IPS DF 19.7 (cell line): ENCODE data around the gene PEX26.
"Not testable (repeated sequence)": the region's sequence is repeated elsewhere in the genome, so short reads cannot be mapped to it uniquely, and the experiment has no call there.

Source experiments
- DNase-seq: peaks from one replicate; pipeline ENCODE4 v3.0.0-alpha.2; 2013; ENCODE audit warnings: low read depth, low spot score

The PEX26 gene

DNA sequence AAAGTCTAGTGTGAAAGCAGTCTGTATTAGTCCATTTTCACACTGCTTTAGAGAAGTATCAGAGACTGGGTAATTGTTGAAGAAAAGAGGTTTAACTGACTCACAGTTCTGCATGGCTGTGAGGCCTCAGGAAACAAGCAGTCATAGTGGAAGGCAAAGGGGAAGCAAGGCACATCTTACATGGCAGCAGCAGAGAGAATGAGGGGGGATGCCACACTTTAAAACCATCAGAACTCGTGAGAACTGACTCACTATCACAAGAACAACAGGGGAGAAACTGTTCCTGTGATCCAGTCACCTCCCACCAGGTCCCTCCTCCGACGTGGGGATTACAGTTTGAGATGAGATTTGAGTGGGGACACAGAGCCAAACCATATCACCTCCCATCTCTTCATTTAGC is 19.0 kb downstream of the PEX26 start:
- DNase-seq = no peak

DNA sequence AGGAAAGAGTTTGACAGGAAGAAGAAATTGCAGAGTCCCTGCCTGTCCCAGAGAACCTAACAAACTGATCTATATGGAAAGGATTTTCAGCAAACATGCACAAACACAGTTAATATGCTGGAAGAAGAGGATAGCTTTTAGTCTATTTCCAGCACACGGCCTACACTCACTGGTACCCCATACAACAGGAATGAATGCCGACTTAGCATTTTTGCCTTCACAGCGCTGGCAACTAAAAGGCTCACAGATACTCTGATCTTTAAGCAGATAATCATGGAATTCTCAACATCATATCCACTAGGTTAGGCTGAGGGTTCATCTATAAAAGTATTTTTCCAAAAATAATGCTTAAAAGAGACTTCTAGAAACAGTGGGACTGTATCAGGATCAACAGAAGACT is 23.0 kb downstream of the PEX26 start:
- no peak for DNase-seq

DNA sequence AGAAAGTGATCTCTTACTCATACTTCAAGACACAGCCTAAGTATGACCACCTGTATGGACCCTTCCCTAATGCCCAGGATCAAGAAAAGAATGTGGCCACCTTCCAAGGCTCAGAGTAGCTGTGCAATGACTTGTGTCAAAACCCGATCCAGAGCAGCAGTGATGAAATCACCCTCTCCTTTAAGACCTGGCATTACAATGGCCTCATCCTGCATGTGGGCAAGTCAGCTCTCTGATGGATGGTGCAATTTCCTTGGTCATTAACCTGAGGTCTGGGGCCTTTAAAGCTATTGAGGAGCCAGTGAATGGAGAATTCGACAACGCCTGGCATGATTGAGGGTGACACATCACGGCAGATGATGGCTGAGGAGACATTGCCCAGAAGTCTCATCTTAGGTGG is 23.7 kb downstream of the PEX26 start:
- DNase-seq = no peak

DNA sequence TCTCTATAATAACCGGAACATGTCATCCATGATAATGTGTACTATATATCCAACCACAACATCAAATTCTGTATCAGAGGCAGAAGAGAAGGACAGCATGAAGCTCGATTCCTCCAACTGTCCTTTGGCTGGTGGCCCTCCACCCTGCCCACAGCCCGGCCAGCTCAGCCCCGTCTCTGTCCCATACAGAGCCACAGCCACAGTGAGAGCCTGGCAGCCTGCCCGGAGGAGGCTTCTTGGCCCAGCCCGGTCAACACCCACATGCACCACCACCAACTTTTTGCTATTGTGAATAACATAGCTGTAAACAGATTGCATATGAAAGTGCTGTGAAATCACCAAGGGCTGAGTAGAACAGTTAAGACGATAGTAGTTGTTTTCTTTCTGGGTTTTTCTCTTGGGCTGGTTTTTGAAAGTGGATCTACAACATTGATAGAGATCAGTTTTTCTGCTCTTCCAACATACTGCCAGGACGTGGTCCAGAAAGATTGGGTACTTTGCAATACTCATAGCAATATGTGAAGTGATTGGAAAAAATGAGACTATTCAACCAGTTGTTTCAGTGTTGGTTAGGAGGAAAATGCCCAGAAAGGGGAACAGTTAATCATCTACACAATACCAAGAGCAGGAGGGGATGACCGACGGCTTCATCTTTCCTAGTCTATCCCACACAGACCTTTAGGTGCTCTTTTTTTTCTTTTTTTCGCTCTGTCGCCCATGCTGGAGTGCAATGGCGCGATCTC is 25.9 kb downstream of the PEX26 start:
- DNase-seq = no peak

DNA sequence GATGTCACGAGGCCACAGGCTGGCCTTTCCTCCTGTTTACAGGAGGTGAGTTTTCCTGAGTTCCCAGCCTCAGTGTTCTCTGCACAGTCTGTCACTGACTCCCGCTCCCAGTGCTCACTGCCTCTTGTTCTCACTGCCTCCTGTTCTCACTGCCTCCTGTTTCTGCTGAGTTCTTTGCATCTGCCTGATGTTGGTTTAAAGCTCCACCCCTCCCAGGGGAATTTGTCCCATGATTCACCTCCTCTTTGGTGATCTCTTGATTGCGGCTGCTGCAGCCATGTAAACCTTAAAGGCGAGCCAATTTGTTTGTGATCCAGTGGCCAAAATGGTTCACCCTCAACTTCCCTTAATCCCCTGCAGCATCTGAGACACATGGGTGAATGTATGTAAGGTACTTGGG is 26.8 kb downstream of the PEX26 start:
- no peak for DNase-seq

DNA sequence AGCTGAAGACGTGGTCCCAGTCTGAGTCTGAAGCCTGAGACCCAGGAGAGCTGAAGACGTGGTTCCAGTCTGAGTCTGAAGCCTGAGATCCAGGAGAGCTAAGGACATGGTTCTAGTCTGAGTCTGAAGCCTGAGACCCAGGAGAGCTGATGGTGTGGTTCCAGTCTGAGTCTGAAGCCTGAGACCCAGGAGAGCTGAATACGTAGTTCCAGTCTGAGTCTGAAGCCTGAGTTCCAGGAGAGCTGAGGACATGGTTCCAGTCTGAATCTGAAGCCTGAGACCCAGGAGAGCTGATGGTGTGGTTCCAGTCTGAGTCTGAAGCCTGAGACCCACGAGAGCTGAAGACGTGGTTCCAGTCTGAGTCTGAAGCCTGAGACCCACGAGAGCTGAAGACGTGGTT is 28.2 kb downstream of the PEX26 start:
- not testable (repeated sequence) for DNase-seq

DNA sequence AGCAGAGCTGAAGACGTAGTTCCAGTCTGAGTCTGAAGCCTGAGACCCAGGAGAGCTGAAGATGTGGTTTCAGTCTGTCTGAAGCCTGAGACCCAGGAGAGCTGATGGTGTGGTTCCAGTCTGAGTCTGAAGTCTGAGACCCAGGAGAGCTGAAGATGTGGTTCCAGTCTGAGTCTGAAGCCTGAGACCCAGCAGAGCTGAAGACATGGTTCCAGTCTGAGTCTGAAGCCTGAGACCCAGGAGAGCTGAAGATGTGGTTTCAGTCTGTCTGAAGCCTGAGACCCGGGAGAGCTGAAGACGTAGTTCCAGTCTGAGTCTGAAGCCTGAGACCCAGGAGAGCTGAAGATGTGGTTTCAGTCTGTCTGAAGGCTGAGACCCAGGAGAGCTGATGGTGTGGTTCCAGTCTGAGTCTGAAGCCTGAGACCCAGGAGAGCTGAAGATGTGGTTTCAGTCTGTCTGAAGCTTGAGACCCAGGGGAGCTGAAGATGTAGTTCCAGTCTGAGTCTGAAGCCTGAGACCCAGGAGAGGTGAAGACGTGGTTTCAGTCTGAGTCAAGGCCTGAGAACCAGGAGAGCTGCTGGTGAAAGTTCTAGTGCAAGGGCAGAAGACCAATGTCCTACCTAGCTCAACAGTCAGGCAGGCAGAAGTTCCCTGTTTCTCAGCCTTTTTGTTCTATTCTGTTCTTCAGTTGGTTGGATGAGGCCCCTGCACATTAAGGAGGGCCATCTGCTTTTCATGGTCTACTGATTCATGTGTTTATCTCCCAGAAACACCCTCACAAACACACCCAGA is 29.0 kb downstream of the PEX26 start:
- DNase-seq = not testable (repeated sequence)

DNA sequence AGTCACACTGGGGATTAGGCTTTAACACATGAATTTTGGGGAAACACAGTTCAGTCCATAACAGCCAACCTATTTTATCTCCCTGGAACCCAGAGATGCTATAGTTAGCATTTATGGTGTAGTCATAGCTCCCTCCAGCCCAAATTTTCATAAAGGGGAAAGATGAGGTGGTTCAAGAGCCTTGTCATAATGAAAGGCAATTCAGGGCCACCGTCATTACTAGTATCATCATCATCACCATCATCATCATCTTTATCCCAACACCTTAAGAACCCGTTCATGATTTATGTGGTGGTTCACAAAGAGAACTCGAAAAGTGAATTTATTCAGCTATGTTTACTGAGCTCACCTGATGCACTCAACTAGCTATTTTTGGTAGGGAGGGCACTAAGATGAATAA is 30.4 kb downstream of the PEX26 start:
- DNase-seq = no peak

DNA sequence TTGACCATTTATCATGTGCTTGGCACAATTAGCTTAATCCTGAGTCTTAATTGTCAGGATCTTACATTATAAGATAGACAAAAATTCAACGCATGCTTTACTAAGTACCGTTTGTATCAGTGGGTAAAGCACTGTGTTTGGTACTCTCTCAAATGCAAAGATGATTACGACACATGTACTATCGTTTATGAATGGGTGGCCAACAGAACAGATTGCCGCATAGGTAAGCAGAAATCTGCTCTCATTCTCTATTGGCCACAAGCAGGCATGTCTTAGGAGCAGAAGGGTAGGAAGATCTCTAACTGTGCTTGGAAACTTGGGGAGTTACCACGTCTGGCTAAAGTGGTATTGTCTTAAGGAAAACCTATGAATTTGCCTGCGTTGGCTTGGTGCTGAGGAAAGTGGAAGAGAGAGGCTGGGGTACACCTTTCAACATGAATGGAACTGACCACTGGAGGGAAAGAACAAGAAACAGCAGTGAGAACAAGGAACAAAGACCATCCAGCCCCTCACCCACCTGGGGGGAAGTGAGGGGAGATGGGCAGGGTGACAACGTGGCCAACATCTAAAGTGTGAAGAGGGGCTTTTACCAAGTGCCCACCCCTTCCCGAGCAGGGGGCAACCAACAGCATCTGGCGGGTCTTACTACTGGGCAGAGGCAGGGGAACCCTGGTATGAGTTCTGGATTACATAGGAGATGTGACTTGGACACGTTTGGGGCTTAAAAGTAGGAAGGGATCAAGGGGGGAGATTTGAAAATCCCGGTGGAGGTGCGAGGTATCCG is 31.8 kb downstream of the PEX26 start:
- no peak for DNase-seq

DNA sequence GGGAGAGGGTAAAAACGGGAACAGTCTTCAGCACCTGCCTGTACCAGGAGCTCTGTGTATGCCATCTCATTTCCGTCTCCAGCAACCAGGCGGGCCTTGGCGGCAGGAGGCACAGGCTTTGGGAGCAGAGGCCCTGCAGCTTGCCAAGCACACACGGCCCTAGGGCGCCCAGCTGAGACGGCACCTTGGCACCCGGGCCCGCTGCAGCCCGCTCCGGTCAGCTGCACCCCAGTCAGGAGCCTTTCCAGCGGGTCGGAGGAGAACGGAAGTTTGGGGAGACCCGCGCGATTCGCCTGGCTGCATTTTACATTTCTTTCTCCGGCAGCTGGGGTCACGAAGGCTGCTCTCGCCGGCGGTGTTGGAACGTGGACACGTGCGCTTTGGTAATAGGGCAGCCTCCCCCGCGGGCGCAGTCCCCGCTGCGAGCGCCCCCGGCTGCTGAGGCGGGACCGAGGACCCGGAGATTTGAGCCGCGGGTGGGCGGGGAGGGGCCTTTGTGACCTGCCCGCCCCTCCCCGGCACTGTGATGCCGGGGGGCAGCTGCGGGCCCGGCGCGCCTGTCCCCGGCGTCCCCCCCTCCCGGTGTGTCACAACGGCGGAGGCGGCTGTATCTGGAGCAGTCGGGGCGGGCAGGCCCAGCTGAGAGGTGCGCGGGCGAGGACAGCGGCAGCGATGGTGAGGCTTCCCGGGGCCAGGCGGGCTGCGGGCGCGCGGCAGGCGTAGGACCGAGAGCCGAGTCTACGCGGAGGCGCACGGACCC is 32.6 kb downstream of the PEX26 start, which contains the start of gene TUBA8:
Gene TUBA8, plus strand, starts transcription at position 616 of the 760 bp plus-strand sequence. Its CDS starts 57 bp downstream, at position 673.
- DNase-seq = no peak

DNA sequence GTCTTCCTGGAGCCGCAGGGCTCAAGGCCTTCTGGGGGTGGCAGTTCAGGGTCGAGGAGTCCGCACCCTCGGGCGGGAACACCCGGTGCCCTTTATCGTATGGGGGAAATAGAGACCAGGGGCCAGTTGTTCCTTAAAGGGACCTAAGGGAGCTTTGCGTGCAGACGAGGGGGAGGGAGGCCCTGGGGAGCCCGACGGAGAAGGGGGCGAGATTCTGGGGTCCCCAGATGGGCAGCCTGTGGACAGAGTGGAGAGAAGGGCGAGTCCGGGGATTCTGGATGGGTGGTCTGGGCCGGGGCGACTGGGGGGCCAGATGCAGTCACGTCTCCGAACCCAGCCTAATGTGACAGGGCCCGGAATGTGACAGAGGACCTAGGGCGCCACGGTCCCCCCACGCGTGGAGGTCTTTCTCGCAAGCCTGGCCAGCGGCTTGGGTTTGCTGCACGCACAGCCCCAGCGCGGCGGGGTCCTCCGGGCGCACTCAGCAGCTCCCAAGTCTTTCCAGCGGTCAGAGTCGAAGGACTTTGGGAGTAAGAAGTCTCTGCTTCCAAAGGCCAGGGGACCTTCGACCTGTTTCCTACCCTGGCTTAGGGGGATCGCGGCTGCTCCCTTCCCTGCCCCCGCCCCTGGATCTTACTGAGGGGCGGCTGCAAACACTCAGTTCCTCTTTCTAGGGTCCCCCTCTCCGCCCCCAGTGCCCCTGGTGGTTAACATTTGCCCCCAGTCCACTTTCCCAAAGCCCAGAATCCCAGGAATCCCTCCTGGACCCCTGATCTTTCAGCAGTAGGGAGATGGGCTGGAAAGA is 33.4 kb downstream of the PEX26 start:
- no peak for DNase-seq

DNA sequence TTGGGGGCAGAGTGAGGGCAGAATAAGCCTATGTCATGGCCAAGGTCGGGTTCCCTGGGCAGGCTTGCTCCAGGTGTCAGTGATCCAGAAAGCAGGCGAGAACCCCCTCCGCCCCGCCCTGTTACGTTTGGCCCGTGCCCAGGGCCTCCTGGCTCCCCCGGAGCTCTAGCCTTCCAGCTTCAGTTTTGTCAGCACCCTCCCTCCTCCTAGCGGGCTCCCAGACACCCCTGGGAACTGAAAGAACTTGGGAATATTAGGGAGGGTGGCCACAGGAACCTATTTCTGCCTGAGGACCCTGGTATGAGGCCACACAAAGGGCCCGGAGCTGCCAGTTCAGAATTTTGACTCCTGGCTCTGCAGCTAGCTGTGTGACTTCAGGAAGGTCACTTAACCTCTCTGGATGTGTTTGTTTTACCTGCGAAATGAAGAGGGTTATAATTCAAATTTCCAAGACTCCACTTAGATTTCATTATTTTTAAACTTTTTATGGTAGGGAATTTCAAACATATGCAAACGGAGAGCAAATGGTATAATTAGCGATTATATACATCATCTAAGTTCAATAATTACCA is 34.1 kb downstream of the PEX26 start:
- no peak for DNase-seq

DNA sequence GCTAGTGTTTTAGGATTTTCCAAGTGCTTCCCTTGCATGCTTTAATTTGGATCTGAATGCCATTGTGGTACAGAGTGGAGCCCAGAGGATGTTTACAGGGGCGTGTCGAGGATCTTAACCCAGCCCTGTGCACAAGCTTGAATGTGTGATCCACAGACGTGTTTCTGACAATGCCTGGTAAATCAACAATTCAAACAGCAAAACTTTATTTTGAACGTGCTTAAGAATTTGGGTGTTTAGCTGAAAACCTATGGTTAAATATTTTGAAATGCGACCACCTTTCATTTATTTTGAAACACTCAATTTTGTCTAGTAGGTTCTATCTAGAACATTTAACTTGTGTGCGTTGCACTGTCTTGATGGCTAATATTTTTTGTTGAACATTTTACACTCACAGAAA is 34.6 kb downstream of the PEX26 start:
- no peak for DNase-seq

DNA sequence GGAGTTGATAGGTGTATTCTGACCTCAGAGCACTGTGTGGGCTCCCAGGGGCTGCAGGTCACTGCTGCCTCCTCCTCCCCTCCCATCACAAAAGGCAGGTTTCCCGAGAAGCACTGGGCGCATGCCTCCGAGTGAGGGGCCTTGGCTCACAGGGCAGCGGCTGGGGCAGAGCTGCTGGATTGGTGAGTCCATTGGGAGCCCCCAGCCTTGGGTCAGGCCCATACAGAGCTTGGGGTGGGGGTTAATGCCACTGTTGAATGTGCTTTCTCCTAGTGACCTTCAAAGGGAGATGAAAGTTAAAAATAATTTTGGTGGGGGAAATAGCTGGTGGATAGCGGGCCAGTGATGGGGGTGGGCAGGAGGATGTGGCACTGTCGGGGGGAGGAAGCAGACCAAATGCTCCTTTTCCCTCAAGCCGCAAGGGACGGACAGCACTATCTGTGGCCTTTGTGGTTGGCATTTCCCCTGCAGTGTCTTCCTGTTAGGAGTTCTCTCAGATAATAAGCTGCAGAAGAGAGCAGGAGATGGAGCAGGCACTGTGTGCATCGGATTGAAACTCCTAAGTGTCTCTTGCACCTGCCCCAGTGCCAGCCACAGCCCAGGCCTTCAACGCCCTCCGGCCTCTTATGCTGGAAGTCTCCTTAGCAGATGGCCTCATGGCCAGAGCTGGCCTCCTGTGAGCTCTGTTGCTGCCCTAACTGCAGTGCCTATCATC is 36.0 kb downstream of the PEX26 start:
- no peak for DNase-seq

DNA sequence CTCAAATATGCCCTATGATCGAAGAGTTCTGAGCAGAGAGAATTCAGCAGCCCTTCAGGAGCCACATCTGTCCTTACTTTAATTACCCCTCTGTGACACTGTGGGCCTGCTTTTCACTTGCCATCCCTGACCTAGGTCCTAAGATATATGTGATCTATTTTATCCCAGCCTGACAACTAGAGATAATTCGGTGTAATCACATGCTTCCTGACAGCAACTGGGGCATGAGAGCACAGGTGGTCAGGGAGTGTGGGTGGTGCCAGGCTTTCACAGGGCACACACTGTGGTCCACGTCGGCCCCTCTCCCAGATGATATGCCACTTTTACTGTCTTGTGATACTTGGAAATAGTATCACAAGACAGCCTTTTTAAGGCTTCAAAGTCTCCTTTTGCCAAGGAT is 36.7 kb downstream of the PEX26 start:
- DNase-seq = no peak

DNA sequence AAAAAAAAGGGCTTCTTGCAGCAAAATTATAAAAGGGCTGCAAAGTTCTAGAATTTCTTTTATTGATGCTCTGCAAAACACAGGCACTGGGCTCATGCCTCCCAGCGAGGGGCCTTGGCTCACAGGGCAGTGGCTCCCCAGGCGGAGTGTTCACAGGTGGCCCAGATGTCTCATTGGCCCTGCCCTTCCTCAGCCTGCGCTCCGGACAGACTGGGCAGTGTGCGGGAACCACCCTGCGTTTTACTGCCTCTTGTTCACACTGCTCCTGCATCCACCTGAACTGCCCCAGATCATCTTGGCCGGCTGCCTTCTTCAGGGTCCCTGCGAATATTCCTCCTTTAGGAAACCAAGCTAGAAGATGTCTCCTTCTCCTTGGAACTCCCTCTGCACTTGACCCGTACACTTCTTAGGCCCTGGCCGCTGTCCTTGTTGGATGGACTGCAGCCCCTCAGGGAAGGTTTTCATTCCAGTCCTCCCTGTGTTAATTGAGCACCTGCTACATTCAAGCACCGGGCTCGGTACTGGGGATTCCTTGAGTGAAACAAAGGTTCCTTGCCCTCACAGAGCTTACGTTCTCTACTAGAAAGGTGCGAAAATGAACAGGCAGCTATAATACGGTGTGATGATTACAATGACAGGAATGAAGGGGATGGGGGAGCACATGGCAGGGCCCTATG is 37.3 kb downstream of the PEX26 start:
- no peak for DNase-seq

DNA sequence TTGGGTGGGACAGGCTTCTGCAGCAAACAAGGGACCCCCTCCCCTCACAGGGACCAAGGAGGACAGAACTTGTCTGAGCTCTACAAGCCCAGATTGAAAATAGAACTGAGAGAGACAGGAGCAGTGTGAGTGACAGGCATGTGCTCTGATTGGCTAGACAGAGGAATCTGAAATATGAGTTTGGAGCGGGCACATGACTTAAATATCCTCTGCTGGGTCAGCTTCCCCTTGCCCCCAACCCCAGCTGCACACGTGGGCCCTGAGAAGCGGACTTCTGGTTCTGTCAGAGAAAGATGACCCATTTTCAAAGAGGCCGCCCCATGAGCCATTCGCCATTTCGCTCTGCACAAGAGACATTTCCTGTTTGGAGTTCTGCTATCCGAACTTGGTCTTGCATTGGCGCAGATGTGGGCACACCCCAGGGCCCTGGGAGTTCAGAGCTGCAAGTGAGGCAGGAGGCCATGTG is 38.1 kb downstream of the PEX26 start:
- DNase-seq = no peak

DNA sequence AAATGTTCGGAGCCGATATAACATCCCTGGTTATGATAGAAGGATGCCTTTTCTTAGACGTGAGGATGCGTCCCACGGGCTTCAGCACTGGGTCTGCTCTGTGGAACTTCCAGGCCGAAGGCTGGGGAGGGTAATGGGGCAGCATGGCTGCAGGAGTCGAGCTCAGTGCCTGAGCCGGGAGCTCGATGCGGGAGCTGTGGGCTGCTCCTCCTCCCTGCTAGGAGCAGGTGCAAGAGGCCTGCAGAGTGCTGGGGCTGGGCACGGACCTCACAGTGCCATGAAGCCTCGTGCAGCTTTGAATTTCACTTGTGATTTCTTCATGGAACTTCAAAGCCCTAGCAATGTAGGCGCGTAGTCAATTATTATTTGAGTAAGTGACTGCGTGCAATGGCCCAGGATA is 38.8 kb downstream of the PEX26 start:
- no peak for DNase-seq

DNA sequence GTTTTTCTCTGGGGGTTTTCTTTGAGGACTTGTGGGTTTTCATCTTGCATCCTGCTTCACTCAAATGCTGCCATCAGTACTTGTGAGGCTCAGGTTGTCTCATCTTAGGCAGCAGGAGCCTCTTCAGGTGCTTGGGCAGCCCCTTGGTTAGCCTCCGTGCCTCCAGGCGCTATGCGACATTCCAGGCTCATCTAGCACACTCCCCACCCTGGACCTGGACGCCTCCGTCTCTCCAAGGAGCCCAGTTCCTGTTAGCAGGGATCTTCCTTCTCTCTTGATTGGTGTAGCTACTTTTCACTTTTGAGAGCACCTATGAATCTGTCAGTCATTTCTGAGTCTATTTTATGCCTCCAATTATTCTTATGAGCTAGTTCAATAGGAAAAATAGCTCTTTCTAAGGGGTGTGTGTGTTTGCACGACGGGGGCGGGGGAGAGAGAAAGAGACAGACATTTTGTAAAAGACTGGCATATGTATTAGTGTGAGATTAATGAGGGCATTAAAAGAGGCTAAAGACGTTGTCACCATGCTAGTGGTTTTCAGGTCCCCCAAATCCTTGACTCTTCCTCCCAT is 40.6 kb downstream of the PEX26 start:
- DNase-seq = no peak
